Peyer's patch (tissue), 4 donors: Measurements from ENCODE around the gene EDN1.

Experiments used
- CTCF ChIP-seq, 6 experiments: fragments of 450-650 bp in 4 of 6; fragments of 200-600 bp in 2 of 6; sonication (generic) in 1 of 6; IDR thresholded peaks; one replicate each; pipeline ENCODE4 v1.5.1; 2017 to 2019; ENCODE audit warnings: antibody characterized with exemption in 6 of 6, mild to moderate bottlenecking in 3 of 6, moderate library complexity in 1 of 6
- POLR2A ChIP-seq, 2 donors: fragments of 450-650 bp; IDR thresholded peaks; one replicate each; pipeline ENCODE4 v1.5.1; 2017; ENCODE audit warnings: antibody characterized with exemption in 2 of 2, mild to moderate bottlenecking in 2 of 2, moderate library complexity in 2 of 2

DNA sequence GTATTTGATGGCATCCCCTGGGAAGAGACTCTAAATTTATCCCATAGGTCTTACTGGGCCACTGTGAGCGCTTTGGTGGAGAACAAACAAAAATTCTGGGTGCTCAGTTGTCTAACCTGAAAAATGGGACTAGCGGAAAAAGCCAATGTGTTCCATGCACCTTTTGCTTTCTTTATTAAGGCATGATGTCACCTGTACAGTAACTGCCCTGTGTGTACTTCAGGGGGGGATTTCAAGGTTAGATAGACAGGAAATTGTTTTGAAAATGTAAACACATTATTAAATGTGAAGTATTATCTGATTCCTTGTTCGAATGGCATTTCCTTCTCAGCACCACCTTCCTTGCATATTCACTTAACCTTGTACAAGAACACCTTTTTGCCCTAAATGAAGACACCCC is 1.2 kb upstream of the EDN1 start:
- TF ChIP-seq POLR2A (IDR thresholded peaks at IDR 0.05) (no peak), CTCF (IDR thresholded peaks at IDR 0.05) (no peak)
